GM23338 (cell line): ENCODE measurements around the gene DOK1. TPM values are rescaled to one million over a fixed set of nuclear protein-coding genes. Genes with fewer than 3 reads are reported as not detected.

Experiments used
- ATAC-seq: fragments of 200-7000 bp; cut with Tn5 transposase; 3 replicates; pipeline ENCODE4 v1.9.1; 2020
- DNase-seq: peaks from one replicate; pipeline ENCODE4 v3.0.0-alpha.2; 2015; ENCODE audit warnings: low spot score
- H2AFZ ChIP-seq: fragments of 200-600 bp; sonication (generic); 2 replicates; pipeline ENCODE4 v1.8.0; 2016; ENCODE audit warnings: antibody characterized with exemption, mild to moderate bottlenecking, moderate library complexity
- H3F3A ChIP-seq: fragments of 200-600 bp; sonication (generic); replicated peaks from 2 replicates; pipeline ENCODE4 v1.8.0; 2017; ENCODE audit warnings: antibody characterized with exemption, mixed run types, low read depth
- H3K27ac ChIP-seq: fragments of 200-600 bp; sonication (generic); 2 replicates; pipeline ENCODE4 v1.6.1; 2016; ENCODE audit warnings: low read depth
- H3K27me3 ChIP-seq: fragments of 200-600 bp; sonication (generic); 2 replicates; pipeline ENCODE4 v1.8.0; 2016; ENCODE audit warnings: mild to moderate bottlenecking, mixed run types, moderate library complexity; ENCODE audit not compliant: insufficient read depth
- H3K36me3 ChIP-seq: fragments of 200-600 bp; sonication (generic); 2 replicates; pipeline ENCODE4 v1.8.0; 2016; ENCODE audit warnings: mild to moderate bottlenecking; ENCODE audit not compliant: insufficient read depth
- H3K4me1 ChIP-seq: fragments of 200-600 bp; sonication (generic); 2 replicates; pipeline ENCODE4 v1.8.0; 2016; ENCODE audit warnings: mild to moderate bottlenecking, moderate library complexity; ENCODE audit not compliant: insufficient read depth
- H3K4me2 ChIP-seq: fragments of 200-600 bp; sonication (generic); 2 replicates; pipeline ENCODE4 v1.7.1; 2017; ENCODE audit warnings: mixed run types
- H3K4me3 ChIP-seq: fragments of 200-600 bp; sonication (generic); 2 replicates; pipeline ENCODE4 v1.6.1; 2016; ENCODE audit warnings: mixed run types
- H3K79me2 ChIP-seq: fragments of 200-600 bp; sonication (generic); replicated peaks from 2 replicates; pipeline ENCODE4 v1.8.0; 2017; ENCODE audit warnings: mild to moderate bottlenecking; ENCODE audit not compliant: insufficient read depth
- H3K9me2 ChIP-seq: fragments of 200-600 bp; sonication (generic); 2 replicates; pipeline ENCODE4 v1.8.0; 2017; ENCODE audit not compliant: insufficient read depth
- H4K20me1 ChIP-seq: fragments of 200-600 bp; sonication (generic); replicated peaks from 2 replicates; pipeline ENCODE4 v1.8.0; 2017; ENCODE audit warnings: mild to moderate bottlenecking; ENCODE audit not compliant: insufficient read depth
- H3K27ac Mint-ChIP-seq: 2 replicates; pipeline ENCODE4 v1.8.0; 2020; ENCODE audit warnings: inconsistent platforms, mild to moderate bottlenecking, moderate library complexity, mixed read lengths
- H3K27me3 Mint-ChIP-seq: 3 replicates; pipeline ENCODE4 v1.8.0; 2022; ENCODE audit warnings: low read depth, mild to moderate bottlenecking, moderate library complexity, mixed read lengths, inconsistent platforms; ENCODE audit not compliant: insufficient read depth, poor library complexity
- H3K36me3 Mint-ChIP-seq: 3 replicates; pipeline ENCODE4 v1.8.0; 2021; ENCODE audit warnings: low read depth, mild to moderate bottlenecking, inconsistent platforms, moderate library complexity, mixed read lengths
- H3K4me1 Mint-ChIP-seq: 3 replicates; pipeline ENCODE4 v1.8.0; 2020; ENCODE audit warnings: mild to moderate bottlenecking, inconsistent platforms, mixed read lengths
- H3K4me3 Mint-ChIP-seq: 3 replicates; pipeline ENCODE4 v1.8.0; 2021; ENCODE audit warnings: moderate library complexity, mild to moderate bottlenecking, inconsistent platforms, mixed read lengths
- H3K9me3 Mint-ChIP-seq: 3 replicates; pipeline ENCODE4 v1.8.0; 2020; ENCODE audit warnings: moderate library complexity, mild to moderate bottlenecking, inconsistent platforms, mixed read lengths
- CREB1 ChIP-seq: fragments of 250-450 bp; sonication (Bioruptor Pico); IDR thresholded peaks from 2 replicates; pipeline ENCODE4 v1.5.0; 2020; ENCODE audit warnings: low read depth, mild to moderate bottlenecking, moderate library complexity
- EZH2 ChIP-seq: fragments of 200-600 bp; sonication (generic); IDR thresholded peaks from one replicate; pipeline ENCODE4 v1.8.0; 2017; ENCODE audit warnings: antibody characterized with exemption, mild to moderate bottlenecking, low read depth; ENCODE audit not compliant: unreplicated experiment
- EZH2phosphoT487 ChIP-seq: fragments of 200-600 bp; sonication (generic); IDR thresholded peaks from one replicate; pipeline ENCODE4 v1.8.1; 2018; ENCODE audit warnings: antibody characterized with exemption; ENCODE audit not compliant: unreplicated experiment
- JUNB ChIP-seq: IDR thresholded peaks from one replicate; pipeline ENCODE4 v1.6.1; 2016; ENCODE audit warnings: antibody characterized with exemption; ENCODE audit not compliant: unreplicated experiment
- NANOG ChIP-seq: IDR thresholded peaks from 2 replicates; pipeline ENCODE4 v1.6.1; 2016; ENCODE audit warnings: antibody characterized with exemption, borderline replicate concordance
- POLR2AphosphoS5 ChIP-seq: IDR thresholded peaks from 2 replicates; pipeline ENCODE4 v1.6.1; 2016; ENCODE audit warnings: antibody characterized with exemption, low read depth
- STAT1 ChIP-seq: IDR thresholded peaks from one replicate; pipeline ENCODE4 v1.6.1; 2016; ENCODE audit warnings: antibody characterized with exemption; ENCODE audit not compliant: unreplicated experiment
- ZNF114 ChIP-seq: fragments of 250-450 bp; sonication (Bioruptor Pico); IDR thresholded peaks from 2 replicates; pipeline ENCODE4 v1.5.0; 2020; ENCODE audit warnings: mild to moderate bottlenecking, moderate library complexity
- ZNF331 ChIP-seq: fragments of 250-450 bp; sonication (Bioruptor Pico); IDR thresholded peaks from 2 replicates; pipeline ENCODE4 v1.5.0; 2020; ENCODE audit warnings: low read depth, mild to moderate bottlenecking, moderate library complexity
- polyA plus RNA-seq: library from polyadenylated mRNA; unstranded; fragments of >200 nt; fragmentation: Nextera tagmentation; extraction: Ambion mirVana; gene quantifications from 2 replicates; pipeline ENCODE4 v1.2.1, GENCODE V29; 2016
- total RNA-seq: library from RNA; depleted of rRNA; stranded (reverse); fragments of >200 nt; shearing (Covaris generic); gene quantifications from 2 replicates; pipeline ENCODE4 v1.2.3, GENCODE V29; 2014
- TF ChIP-seq, protein P1 (sequence below): fragments of 250-450 bp; sonication (Bioruptor Pico); IDR thresholded peaks from 2 replicates; pipeline ENCODE4 v1.5.0; 2020; ENCODE audit warnings: mild to moderate bottlenecking, moderate library complexity
- TF ChIP-seq, protein P2 (sequence below): IDR thresholded peaks from 2 replicates; pipeline ENCODE4 v1.6.1; 2016; ENCODE audit warnings: antibody characterized with exemption
- TF ChIP-seq, protein P3 (sequence below), 2 experiments: fragments of 200-600 bp in 1 of 2; sonication (generic) in 1 of 2; conservative IDR thresholded peaks; 2 replicates each; pipeline versions ENCODE4 v1.5.1 to v1.6.1; 2016 to 2017; ENCODE audit warnings: antibody characterized with exemption in 2 of 2, low read depth in 2 of 2, mild to moderate bottlenecking in 2 of 2, moderate library complexity in 1 of 2

DOK1 gene
- total and polyA plus RNA-seq, 2 experiments from 2014 or later = 3.9 to 15.5 TPM

DNA sequence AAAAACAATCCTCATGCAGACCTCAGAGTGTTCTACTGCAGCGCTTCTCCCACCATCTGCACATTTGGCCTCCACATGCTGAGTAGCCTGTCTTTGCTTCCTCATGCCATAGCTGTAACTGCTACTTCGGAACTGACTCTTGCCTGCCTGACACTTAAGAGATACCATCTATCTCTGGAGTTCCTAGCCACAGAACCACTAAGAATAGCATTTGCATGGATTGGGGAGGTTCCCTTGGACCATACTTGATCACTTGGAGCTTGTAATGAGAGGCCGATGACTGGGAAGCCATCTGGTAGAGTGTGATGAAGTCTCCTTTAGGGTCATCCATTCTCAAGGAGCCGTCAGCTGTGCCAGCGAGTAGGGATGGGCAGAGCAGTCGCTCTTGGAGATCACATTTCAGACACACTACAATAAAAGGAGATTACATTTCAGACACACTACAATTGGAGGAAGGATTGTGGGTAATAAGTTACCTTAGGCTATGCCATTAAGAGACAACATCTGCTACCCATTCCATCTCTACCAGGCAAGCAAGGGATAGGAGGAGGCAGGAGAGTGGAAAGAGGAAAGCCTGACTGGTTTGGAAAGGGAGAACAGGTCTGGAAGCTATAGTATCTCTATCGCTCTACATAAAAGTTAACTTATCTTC is 21.8 kb downstream of the DOK1 start:
- TF ChIP-seq ZNF114 (CRISPR knock-in tag) (no peak), ZNF331 (CRISPR knock-in tag) (no peak), JUNB (no peak)
- H3K79me2 ChIP-seq = no peaks in the 10 kb centered on the region
- H3K27ac ChIP-seq = no peak overlapping the region
- H3K27me3 Mint-ChIP-seq = no peaks in the 10 kb centered on the region
- H3K27me3 ChIP-seq = no peaks in the 10 kb centered on the region
- H3F3A ChIP-seq = no peaks in the 10 kb centered on the region
- ATAC-seq = no peak
- no peaks in the 10 kb centered on the region for H4K20me1 ChIP-seq
- H2AFZ ChIP-seq = no peak overlapping the region
- no peak for DNase-seq
- H3K4me3 ChIP-seq = no peak overlapping the region
- no peaks in the 10 kb centered on the region for H3K4me1 ChIP-seq
- H3K4me2 ChIP-seq = no peak overlapping the region
- H3K4me1 Mint-ChIP-seq = peaks cover 7% of the 10 kb centered on the region
- no peaks in the 10 kb centered on the region for H3K9me3 Mint-ChIP-seq
- H3K9me2 ChIP-seq = no peaks in the 10 kb centered on the region
- no peak overlapping the region for H3K27ac Mint-ChIP-seq
- H3K36me3 ChIP-seq = no peaks in the 10 kb centered on the region
- no peaks in the 10 kb centered on the region for H3K36me3 Mint-ChIP-seq
- no peak overlapping the region for H3K4me3 Mint-ChIP-seq

DNA sequence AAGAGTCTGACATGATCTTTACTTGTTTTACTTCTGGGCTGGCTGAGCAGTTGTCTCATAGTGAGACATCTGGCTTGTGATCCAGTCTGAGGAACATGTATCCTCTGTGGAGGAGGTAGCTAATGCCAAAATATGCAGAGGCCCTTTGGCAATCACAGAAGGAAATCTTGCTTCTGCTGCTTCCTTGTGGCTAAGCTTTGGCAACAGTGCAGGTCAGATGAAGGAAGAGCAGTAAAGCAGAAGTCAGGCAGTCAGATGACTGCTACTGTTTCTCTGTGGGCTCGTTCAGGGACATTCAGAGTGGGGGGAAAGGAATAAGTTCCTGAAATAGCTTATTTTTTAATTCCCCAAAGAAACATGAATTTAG is 22.3 kb downstream of the DOK1 start:
- Histone ChIP-seq H3K4me3 (no peak overlapping the region), H3K36me3 (no peaks in the 10 kb centered on the region), H3K4me2 (no peak overlapping the region), H3K9me2 (no peaks in the 10 kb centered on the region), H3K4me1 (no peaks in the 10 kb centered on the region), H3K79me2 (no peaks in the 10 kb centered on the region), H3K27me3 (no peaks in the 10 kb centered on the region), H3K27ac (no peak overlapping the region), H2AFZ (no peak overlapping the region), H3F3A (no peaks in the 10 kb centered on the region), H4K20me1 (no peaks in the 10 kb centered on the region)
- Mint-ChIP-seq H3K4me3 (no peak overlapping the region), H3K27ac (no peak overlapping the region), H3K9me3 (no peaks in the 10 kb centered on the region), H3K4me1 (peaks cover 7% of the 10 kb centered on the region), H3K36me3 (no peaks in the 10 kb centered on the region), H3K27me3 (no peaks in the 10 kb centered on the region)
- DNase-seq (no peak), ATAC-seq (no peak)
- TF ChIP-seq POLR2AphosphoS5 (no peak), NANOG (no peak), ZNF331 (CRISPR knock-in tag) (no peak), EZH2 (no peak), CREB1 (no peak), ZNF114 (CRISPR knock-in tag) (no peak), JUNB (no peak), STAT1 (no peak), EZH2phosphoT487 (no peak)
- TF ChIP-seq, protein P1, sequence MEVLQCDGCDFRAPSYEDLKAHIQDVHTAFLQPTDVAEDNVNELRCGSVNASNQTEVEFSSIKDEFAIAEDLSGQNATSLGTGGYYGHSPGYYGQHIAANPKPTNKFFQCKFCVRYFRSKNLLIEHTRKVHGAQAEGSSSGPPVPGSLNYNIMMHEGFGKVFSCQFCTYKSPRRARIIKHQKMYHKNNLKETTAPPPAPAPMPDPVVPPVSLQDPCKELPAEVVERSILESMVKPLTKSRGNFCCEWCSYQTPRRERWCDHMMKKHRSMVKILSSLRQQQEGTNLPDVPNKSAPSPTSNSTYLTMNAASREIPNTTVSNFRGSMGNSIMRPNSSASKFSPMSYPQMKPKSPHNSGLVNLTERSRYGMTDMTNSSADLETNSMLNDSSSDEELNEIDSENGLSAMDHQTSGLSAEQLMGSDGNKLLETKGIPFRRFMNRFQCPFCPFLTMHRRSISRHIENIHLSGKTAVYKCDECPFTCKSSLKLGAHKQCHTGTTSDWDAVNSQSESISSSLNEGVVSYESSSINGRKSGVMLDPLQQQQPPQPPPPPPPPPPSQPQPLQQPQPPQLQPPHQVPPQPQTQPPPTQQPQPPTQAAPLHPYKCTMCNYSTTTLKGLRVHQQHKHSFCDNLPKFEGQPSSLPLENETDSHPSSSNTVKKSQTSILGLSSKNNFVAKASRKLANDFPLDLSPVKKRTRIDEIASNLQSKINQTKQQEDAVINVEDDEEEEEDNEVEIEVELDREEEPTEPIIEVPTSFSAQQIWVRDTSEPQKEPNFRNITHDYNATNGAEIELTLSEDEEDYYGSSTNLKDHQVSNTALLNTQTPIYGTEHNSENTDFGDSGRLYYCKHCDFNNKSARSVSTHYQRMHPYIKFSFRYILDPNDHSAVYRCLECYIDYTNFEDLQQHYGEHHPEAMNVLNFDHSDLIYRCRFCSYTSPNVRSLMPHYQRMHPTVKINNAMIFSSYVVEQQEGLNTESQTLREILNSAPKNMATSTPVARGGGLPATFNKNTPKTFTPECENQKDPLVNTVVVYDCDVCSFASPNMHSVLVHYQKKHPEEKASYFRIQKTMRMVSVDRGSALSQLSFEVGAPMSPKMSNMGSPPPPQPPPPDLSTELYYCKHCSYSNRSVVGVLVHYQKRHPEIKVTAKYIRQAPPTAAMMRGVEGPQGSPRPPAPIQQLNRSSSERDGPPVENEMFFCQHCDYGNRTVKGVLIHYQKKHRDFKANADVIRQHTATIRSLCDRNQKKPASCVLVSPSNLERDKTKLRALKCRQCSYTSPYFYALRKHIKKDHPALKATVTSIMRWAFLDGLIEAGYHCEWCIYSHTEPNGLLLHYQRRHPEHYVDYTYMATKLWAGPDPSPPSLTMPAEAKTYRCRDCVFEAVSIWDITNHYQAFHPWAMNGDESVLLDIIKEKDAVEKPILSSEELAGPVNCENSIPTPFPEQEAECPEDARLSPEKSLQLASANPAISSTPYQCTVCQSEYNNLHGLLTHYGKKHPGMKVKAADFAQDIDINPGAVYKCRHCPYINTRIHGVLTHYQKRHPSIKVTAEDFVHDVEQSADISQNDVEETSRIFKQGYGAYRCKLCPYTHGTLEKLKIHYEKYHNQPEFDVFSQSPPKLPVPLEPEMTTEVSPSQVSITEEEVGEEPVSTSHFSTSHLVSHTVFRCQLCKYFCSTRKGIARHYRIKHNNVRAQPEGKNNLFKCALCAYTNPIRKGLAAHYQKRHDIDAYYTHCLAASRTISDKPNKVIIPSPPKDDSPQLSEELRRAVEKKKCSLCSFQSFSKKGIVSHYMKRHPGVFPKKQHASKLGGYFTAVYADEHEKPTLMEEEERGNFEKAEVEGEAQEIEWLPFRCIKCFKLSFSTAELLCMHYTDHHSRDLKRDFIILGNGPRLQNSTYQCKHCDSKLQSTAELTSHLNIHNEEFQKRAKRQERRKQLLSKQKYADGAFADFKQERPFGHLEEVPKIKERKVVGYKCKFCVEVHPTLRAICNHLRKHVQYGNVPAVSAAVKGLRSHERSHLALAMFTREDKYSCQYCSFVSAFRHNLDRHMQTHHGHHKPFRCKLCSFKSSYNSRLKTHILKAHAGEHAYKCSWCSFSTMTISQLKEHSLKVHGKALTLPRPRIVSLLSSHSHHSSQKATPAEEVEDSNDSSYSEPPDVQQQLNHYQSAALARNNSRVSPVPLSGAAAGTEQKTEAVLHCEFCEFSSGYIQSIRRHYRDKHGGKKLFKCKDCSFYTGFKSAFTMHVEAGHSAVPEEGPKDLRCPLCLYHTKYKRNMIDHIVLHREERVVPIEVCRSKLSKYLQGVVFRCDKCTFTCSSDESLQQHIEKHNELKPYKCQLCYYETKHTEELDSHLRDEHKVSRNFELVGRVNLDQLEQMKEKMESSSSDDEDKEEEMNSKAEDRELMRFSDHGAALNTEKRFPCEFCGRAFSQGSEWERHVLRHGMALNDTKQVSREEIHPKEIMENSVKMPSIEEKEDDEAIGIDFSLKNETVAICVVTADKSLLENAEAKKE (CRISPR knock-in tag) = no peak
- TF ChIP-seq, protein P2, sequence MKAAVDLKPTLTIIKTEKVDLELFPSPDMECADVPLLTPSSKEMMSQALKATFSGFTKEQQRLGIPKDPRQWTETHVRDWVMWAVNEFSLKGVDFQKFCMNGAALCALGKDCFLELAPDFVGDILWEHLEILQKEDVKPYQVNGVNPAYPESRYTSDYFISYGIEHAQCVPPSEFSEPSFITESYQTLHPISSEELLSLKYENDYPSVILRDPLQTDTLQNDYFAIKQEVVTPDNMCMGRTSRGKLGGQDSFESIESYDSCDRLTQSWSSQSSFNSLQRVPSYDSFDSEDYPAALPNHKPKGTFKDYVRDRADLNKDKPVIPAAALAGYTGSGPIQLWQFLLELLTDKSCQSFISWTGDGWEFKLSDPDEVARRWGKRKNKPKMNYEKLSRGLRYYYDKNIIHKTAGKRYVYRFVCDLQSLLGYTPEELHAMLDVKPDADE = no peak
- TF ChIP-seq, protein P3, sequence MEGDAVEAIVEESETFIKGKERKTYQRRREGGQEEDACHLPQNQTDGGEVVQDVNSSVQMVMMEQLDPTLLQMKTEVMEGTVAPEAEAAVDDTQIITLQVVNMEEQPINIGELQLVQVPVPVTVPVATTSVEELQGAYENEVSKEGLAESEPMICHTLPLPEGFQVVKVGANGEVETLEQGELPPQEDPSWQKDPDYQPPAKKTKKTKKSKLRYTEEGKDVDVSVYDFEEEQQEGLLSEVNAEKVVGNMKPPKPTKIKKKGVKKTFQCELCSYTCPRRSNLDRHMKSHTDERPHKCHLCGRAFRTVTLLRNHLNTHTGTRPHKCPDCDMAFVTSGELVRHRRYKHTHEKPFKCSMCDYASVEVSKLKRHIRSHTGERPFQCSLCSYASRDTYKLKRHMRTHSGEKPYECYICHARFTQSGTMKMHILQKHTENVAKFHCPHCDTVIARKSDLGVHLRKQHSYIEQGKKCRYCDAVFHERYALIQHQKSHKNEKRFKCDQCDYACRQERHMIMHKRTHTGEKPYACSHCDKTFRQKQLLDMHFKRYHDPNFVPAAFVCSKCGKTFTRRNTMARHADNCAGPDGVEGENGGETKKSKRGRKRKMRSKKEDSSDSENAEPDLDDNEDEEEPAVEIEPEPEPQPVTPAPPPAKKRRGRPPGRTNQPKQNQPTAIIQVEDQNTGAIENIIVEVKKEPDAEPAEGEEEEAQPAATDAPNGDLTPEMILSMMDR (conservative IDR thresholded peaks at IDR 0.05; ENCODE audit: low read depth in 2 of 2) = no peak
